Uterus (tissue), 2 donors: Measurements from ENCODE around the gene MAL.

ENCODE experiments used
- POLR2A ChIP-seq, 2 donors: fragments of 450-650 bp; IDR thresholded peaks; one replicate each; pipeline ENCODE4 v1.6.1; 2016; ENCODE audit warnings: antibody characterized with exemption in 2 of 2, mild to moderate bottlenecking in 1 of 2, moderate library complexity in 1 of 2
- TF ChIP-seq, protein P1 (sequence below), 4 experiments: fragments of 200-600 bp in 2 of 4; fragments of 450-650 bp in 2 of 4; sonication (generic) in 2 of 4; IDR thresholded peaks; one replicate each; pipeline ENCODE4 v1.5.1; 2016 to 2019; ENCODE audit warnings: antibody characterized with exemption in 4 of 4, mild to moderate bottlenecking in 2 of 4, moderate library complexity in 1 of 4

- TF ChIP-seq POLR2A (IDR thresholded peaks at IDR 0.05), result no peak
- TF ChIP-seq, protein P1, sequence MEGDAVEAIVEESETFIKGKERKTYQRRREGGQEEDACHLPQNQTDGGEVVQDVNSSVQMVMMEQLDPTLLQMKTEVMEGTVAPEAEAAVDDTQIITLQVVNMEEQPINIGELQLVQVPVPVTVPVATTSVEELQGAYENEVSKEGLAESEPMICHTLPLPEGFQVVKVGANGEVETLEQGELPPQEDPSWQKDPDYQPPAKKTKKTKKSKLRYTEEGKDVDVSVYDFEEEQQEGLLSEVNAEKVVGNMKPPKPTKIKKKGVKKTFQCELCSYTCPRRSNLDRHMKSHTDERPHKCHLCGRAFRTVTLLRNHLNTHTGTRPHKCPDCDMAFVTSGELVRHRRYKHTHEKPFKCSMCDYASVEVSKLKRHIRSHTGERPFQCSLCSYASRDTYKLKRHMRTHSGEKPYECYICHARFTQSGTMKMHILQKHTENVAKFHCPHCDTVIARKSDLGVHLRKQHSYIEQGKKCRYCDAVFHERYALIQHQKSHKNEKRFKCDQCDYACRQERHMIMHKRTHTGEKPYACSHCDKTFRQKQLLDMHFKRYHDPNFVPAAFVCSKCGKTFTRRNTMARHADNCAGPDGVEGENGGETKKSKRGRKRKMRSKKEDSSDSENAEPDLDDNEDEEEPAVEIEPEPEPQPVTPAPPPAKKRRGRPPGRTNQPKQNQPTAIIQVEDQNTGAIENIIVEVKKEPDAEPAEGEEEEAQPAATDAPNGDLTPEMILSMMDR (IDR thresholded peaks at IDR 0.05), result no peak
These were observed 24.5 kb downstream of the MAL start for GRCh38 chr2:95049961-95050360.
